Fibroblast of peridontal ligament (primary cell): ENCODE data around the gene OR7A10.
"Not testable (repeated sequence)": the region's sequence is repeated elsewhere in the genome, so short reads cannot be mapped to it uniquely, and the experiment has no call there.

Experiments
- DNase-seq: peaks from one replicate; pipeline ENCODE4 v3.0.0-alpha.2; 2010; ENCODE audit errors: extremely low read depth

Gene OR7A10

GRCh38 chr19:14795078-14795721, 53.5 kb downstream of the OR7A10 start:
- no peak for DNase-seq

DNA sequence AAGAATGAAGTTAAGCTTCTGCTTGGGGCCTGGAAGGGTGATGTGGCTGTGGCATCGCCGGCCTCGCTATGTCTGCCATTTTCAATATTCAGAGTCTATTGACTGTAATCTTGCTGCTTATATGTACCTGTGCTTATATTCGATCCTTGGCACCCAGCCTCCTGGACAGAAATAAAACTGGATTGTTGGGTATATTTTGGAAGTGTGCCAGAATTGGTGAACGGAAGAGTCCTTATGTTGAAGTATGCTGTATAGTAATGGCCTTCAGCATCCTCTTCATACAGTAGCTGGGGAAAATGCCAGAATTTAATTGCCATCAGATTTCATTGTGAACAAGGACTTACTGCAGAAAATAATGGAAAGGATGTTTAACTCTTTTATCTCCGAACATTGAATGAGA, 56.5 kb downstream of the OR7A10 start:
- not testable (repeated sequence) for DNase-seq
